IPS-NIHi7 (cell line): Measurements from ENCODE around the gene DIP2C.
"Not testable (repeated sequence)": the region's sequence is repeated elsewhere in the genome, so short reads cannot be mapped to it uniquely, and the experiment has no call there.

Experiments used
- DNase-seq: peaks from one replicate; pipeline ENCODE4 v3.0.0; 2012; ENCODE audit warnings: mixed read lengths; ENCODE audit errors: extremely low spot score

The DIP2C gene

GRCh38 chr10:613271-614138 is 76.0 kb downstream of the DIP2C start:
- DNase-seq: no peak

GRCh38 chr10:612696-613095 is 76.8 kb downstream of the DIP2C start:
- DNase-seq: no peak

- DNase-seq: not testable (repeated sequence)
These were observed 78.7 kb downstream of the DIP2C start for GRCh38 chr10:610642-611305.

- no peak for DNase-seq
These were observed 79.5 kb downstream of the DIP2C start for GRCh38 chr10:609868-610545.

- DNase-seq: no peak
These were observed 80.2 kb downstream of the DIP2C start for GRCh38 chr10:609262-609658.

- no peak for DNase-seq
These were observed 80.9 kb downstream of the DIP2C start for GRCh38 chr10:608331-609261.

- DNase-seq: no peak
These were observed 81.8 kb downstream of the DIP2C start for GRCh38 chr10:607545-608185.

GRCh38 chr10:606762-607544 is 82.5 kb downstream of the DIP2C start:
- no peak for DNase-seq

- DNase-seq: no peak
These were observed 83.7 kb downstream of the DIP2C start for GRCh38 chr10:605632-606325.

GRCh38 chr10:604716-605631 is 84.5 kb downstream of the DIP2C start:
- DNase-seq: no peak

- no peak for DNase-seq
These were observed 85.7 kb downstream of the DIP2C start for GRCh38 chr10:603745-604144.

- no peak for DNase-seq
These were observed 87.0 kb downstream of the DIP2C start for GRCh38 chr10:602391-603005.

- DNase-seq: no peak
These were observed 87.9 kb downstream of the DIP2C start for GRCh38 chr10:601660-601963.

GRCh38 chr10:600876-601659 is 88.4 kb downstream of the DIP2C start:
- no peak for DNase-seq

GRCh38 chr10:600234-600633 is 89.2 kb downstream of the DIP2C start:
- DNase-seq: no peak

- DNase-seq: no peak
These were observed 89.7 kb downstream of the DIP2C start for GRCh38 chr10:599767-600166.

GRCh38 chr10:598415-599170 is 90.9 kb downstream of the DIP2C start:
- DNase-seq: peak; percentile 65
